Esophagus squamous epithelium (tissue), 4 donors: Measurements from ENCODE around the gene APOA4.

Experiments used
- CTCF ChIP-seq, 6 experiments: fragments of 450-650 bp in 4 of 6; fragments of 200-600 bp in 2 of 6; sonication (generic) in 2 of 6; IDR thresholded peaks; one replicate each; pipeline ENCODE4 v1.5.1; 2016 to 2019; ENCODE audit warnings: antibody characterized with exemption in 6 of 6, mild to moderate bottlenecking in 4 of 6, moderate library complexity in 4 of 6
- POLR2A ChIP-seq, 4 donors: fragments of 450-650 bp; IDR thresholded peaks; one replicate each; pipeline ENCODE4 v1.6.1; 2017; ENCODE audit warnings: antibody characterized with exemption in 4 of 4, mild to moderate bottlenecking in 4 of 4, moderate library complexity in 3 of 4

DNA sequence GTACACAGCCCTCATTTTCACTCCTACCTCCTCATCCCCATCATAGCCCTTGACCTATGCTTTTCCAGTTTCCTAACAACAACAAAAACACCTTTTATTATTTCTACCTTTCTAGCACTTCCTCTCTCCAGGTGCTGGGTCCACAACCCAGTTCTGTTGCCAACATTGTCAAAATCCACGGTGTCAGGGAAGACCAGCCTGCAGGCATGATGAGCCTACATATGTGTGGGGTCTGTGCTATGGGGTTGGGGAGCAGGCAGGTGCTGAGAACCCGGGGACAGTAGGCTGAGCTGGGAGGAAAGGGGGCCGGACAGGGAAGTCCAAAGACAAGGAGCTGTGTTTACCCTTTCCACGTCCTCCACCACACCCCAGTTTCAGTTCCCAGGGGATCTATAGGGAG is 34.6 kb downstream of the APOA4 start:
- TF ChIP-seq CTCF (IDR thresholded peaks at IDR 0.05) = no peak
- TF ChIP-seq POLR2A (IDR thresholded peaks at IDR 0.05) = no peak
